ENCODE results near the gene HTATSF1. TPM values are rescaled to one million over a fixed set of nuclear protein-coding genes. Genes with fewer than 3 reads are reported as not detected.

The HTATSF1 gene
- total and polyA plus RNA-seq, 4 donors, result 22.0 to 54.1 (median 25.4) TPM

- 74 to 92% methylated on average over 2 of the region's 2 CpGs for WGBS, 2 donors
- Histone ChIP-seq H3K9me3 (ENCODE audit: control insufficient read depth in 4 of 4, insufficient read depth in 3 of 4, low read length in 3 of 4) (peaks cover 0 to 1% (median 0%) of the 10 kb centered on the region in 4 donors), H3K4me1 (ENCODE audit: control insufficient read depth in 5 of 5, insufficient read depth in 5 of 5, low read length in 5 of 5) (peaks cover 0 to 5% (median 0%) of the 10 kb centered on the region in 5 donors), H3K27me3 (ENCODE audit: control insufficient read depth in 3 of 3, insufficient read depth in 3 of 3, low read length in 2 of 3) (peaks cover 0 to 9% (median 2%) of the 10 kb centered on the region in 3 donors), H3K4me3 (no peak overlapping the region), H3K9ac (ENCODE audit: insufficient read depth in 1 of 2, low read length in 2 of 2) (no peak overlapping the region), H3K36me3 (ENCODE audit: control insufficient read depth in 4 of 4, insufficient read depth in 4 of 4, low read length in 4 of 4) (no peaks in the 10 kb centered on the region), H3K27ac (ENCODE audit: low read depth in 1 of 2, low read length in 1 of 2) (no peak overlapping the region)
- no peak for ATAC-seq (ENCODE audit: insufficient read depth, low FRiP score)
- TF ChIP-seq CTCF (IDR thresholded peaks at IDR 0.05; ENCODE audit: control extremely low read depth, extremely low read depth), result no peak
- no peak for DNase-seq
Observed at GRCh38 chrX:136476501-136476900, 20.9 kb upstream of the HTATSF1 start.

GRCh38 chrX:136477026-136477425 lies 20.4 kb upstream of the HTATSF1 start:
- 75 to 82% methylated on average over 2 of the region's 2 CpGs for WGBS, 2 donors
- H3K27me3 ChIP-seq (ENCODE audit: control insufficient read depth in 3 of 3, insufficient read depth in 3 of 3, low read length in 2 of 3), result peaks cover 0 to 9% (median 2%) of the 10 kb centered on the region in 3 donors
- ATAC-seq (ENCODE audit: insufficient read depth, low FRiP score) (no peak), DNase-seq (no peak)
- no peak overlapping the region for H3K4me3 ChIP-seq
- no peak overlapping the region for H3K27ac ChIP-seq (ENCODE audit: low read depth in 1 of 2, low read length in 1 of 2)
- no peak overlapping the region for H3K9ac ChIP-seq (ENCODE audit: insufficient read depth in 1 of 2, low read length in 2 of 2)
- no peak for TF ChIP-seq CTCF (IDR thresholded peaks at IDR 0.05; ENCODE audit: control extremely low read depth, extremely low read depth)
- H3K9me3 ChIP-seq (ENCODE audit: control insufficient read depth in 4 of 4, insufficient read depth in 3 of 4, low read length in 3 of 4), result peaks cover 0 to 1% (median 0%) of the 10 kb centered on the region in 4 donors
- H3K4me1 ChIP-seq (ENCODE audit: control insufficient read depth in 5 of 5, insufficient read depth in 5 of 5, low read length in 5 of 5), result peaks cover 0 to 5% (median 0%) of the 10 kb centered on the region in 5 donors
- H3K36me3 ChIP-seq (ENCODE audit: control insufficient read depth in 4 of 4, insufficient read depth in 4 of 4, low read length in 4 of 4), result no peaks in the 10 kb centered on the region

GRCh38 chrX:136480383-136480782 lies 17.0 kb upstream of the HTATSF1 start:
- H3K9ac ChIP-seq (ENCODE audit: insufficient read depth in 1 of 2, low read length in 2 of 2), result no peak overlapping the region
- peaks cover 0 to 1% (median 0%) of the 10 kb centered on the region in 4 donors for H3K9me3 ChIP-seq (ENCODE audit: control insufficient read depth in 4 of 4, insufficient read depth in 3 of 4, low read length in 3 of 4)
- no peak for TF ChIP-seq CTCF (IDR thresholded peaks at IDR 0.05; ENCODE audit: control extremely low read depth, extremely low read depth)
- H3K27me3 ChIP-seq (ENCODE audit: control insufficient read depth in 3 of 3, insufficient read depth in 3 of 3, low read length in 2 of 3), result peaks cover 0 to 31% (median 1%) of the 10 kb centered on the region in 3 donors
- WGBS, 2 donors, result 44 to 68% methylated on average over 4 of the region's 4 CpGs
- H3K36me3 ChIP-seq (ENCODE audit: control insufficient read depth in 4 of 4, insufficient read depth in 4 of 4, low read length in 4 of 4), result no peaks in the 10 kb centered on the region
- ATAC-seq (ENCODE audit: insufficient read depth, low FRiP score) (no peak), DNase-seq (no peak)
- H3K27ac ChIP-seq (ENCODE audit: low read depth in 1 of 2, low read length in 1 of 2), result no peak overlapping the region
- H3K4me1 ChIP-seq (ENCODE audit: control insufficient read depth in 5 of 5, insufficient read depth in 5 of 5, low read length in 5 of 5), result peaks cover 0 to 3% (median 0%) of the 10 kb centered on the region in 5 donors
- H3K4me3 ChIP-seq, result no peak overlapping the region

GRCh38 chrX:136487647-136488046 lies 9.7 kb upstream of the HTATSF1 start, which contains the start of gene BRS3:
Gene BRS3, plus strand, starts transcription at chrX:136487947. Its CDS starts 168 bp downstream, at chrX:136488115.
- Histone ChIP-seq H3K36me3 (ENCODE audit: control insufficient read depth in 4 of 4, insufficient read depth in 4 of 4, low read length in 4 of 4) (no peaks in the 10 kb centered on the region), H3K4me3 (no peak within 1 kb of the TSS), H3K9me3 (ENCODE audit: control insufficient read depth in 4 of 4, insufficient read depth in 3 of 4, low read length in 3 of 4) (no peaks in the 10 kb centered on the region), H3K27ac (ENCODE audit: low read depth in 1 of 2, low read length in 1 of 2) (no peak within 1 kb of the TSS), H3K4me1 (ENCODE audit: control insufficient read depth in 5 of 5, insufficient read depth in 5 of 5, low read length in 5 of 5) (no peaks in the 10 kb centered on the region), H3K9ac (ENCODE audit: insufficient read depth in 1 of 2, low read length in 2 of 2) (no peak within 1 kb of the TSS), H3K27me3 (ENCODE audit: control insufficient read depth in 3 of 3, insufficient read depth in 3 of 3, low read length in 2 of 3) (peaks cover 4 to 47% (median 30%) of the 10 kb centered on the region in 3 donors)
- TF ChIP-seq CTCF (IDR thresholded peaks at IDR 0.05; ENCODE audit: control extremely low read depth, extremely low read depth), result no peak
- DNase-seq, result no peak
- WGBS, 2 donors, result 60 to 80% methylated on average over 4 of the region's 4 CpGs
- ATAC-seq (ENCODE audit: insufficient read depth, low FRiP score), result no peak
